HG03175 (cell line): ENCODE data around the gene INHBB.
"Not testable (repeated sequence)": the region's sequence is repeated elsewhere in the genome, so short reads cannot be mapped to it uniquely, and the experiment has no call there.

Source experiments
- ATAC-seq: cut with Tn5 transposase; IDR thresholded peaks from one replicate; pipeline ENCODE4 v1.9.1; 2021; ENCODE audit warnings: mild to moderate bottlenecking, moderate library complexity; ENCODE audit not compliant: unreplicated experiment

The INHBB gene

GRCh38 chr2:120376679-120377640 lies 31.0 kb downstream of the INHBB start:
- no peak for ATAC-seq

GRCh38 chr2:120378605-120379004 lies 32.7 kb downstream of the INHBB start:
- ATAC-seq, result no peak

- no peak for ATAC-seq
These were observed 34.3 kb downstream of the INHBB start for GRCh38 chr2:120379916-120380893.

- ATAC-seq, result no peak
These were observed 35.3 kb downstream of the INHBB start for GRCh38 chr2:120381192-120381591.

- ATAC-seq, result no peak
These were observed 35.7 kb downstream of the INHBB start for GRCh38 chr2:120381661-120382060.

GRCh38 chr2:120382541-120383144 lies 36.7 kb downstream of the INHBB start:
- no peak for ATAC-seq

GRCh38 chr2:120383191-120383590 lies 37.3 kb downstream of the INHBB start:
- no peak for ATAC-seq

GRCh38 chr2:120383631-120384340 lies 37.9 kb downstream of the INHBB start:
- ATAC-seq, result no peak

GRCh38 chr2:120384486-120385354 lies 38.8 kb downstream of the INHBB start:
- no peak for ATAC-seq

GRCh38 chr2:120385355-120386127 lies 39.6 kb downstream of the INHBB start:
- ATAC-seq, result no peak

- ATAC-seq, result no peak
These were observed 42.5 kb downstream of the INHBB start for GRCh38 chr2:120388222-120389035.

- ATAC-seq, result no peak
These were observed 43.1 kb downstream of the INHBB start for GRCh38 chr2:120389036-120389391.

- ATAC-seq, result no peak
These were observed 44.6 kb downstream of the INHBB start for GRCh38 chr2:120390381-120391055.

GRCh38 chr2:120391382-120391781 lies 45.4 kb downstream of the INHBB start:
- ATAC-seq, result not testable (repeated sequence)

- ATAC-seq, result no peak
These were observed 46.2 kb downstream of the INHBB start for GRCh38 chr2:120391911-120392665.

GRCh38 chr2:120392923-120393322 lies 47.0 kb downstream of the INHBB start:
- ATAC-seq, result no peak

- ATAC-seq, result no peak
These were observed 47.5 kb downstream of the INHBB start for GRCh38 chr2:120393456-120393855.
